ENCODE data around the gene FADS1. TPM values are rescaled to one million over a fixed set of nuclear protein-coding genes. Genes with fewer than 3 reads are reported as not detected.

The FADS1 gene
- total RNA-seq, 2 experiments from 2014 or later = not detected

GRCh38 chr11:61840371-61840770, 23.6 kb upstream of the FADS1 start:
- no peak overlapping the region for H3K27ac ChIP-seq (ENCODE audit: low read depth, low read length, poor library complexity, severe bottlenecking)
- no TSS peak for BruUV-seq (replicated peaks)
- H4K20me1 ChIP-seq (ENCODE audit: insufficient read depth, low read length) = no peaks in the 10 kb centered on the region
- no peak overlapping the region for H3K4me2 ChIP-seq (ENCODE audit: low read length)
- CTCF ChIA-PET (ENCODE audit: unreplicated experiment) = no interaction called here
- intact Hi-C loops (cut with micrococcal nuclease; ENCODE audit: unreplicated experiment) = no loop called here
- no peaks in the 10 kb centered on the region for H3K9me3 ChIP-seq (ENCODE audit: low read length)
- H3K36me3 ChIP-seq (ENCODE audit: insufficient read depth, low read length) = no peaks in the 10 kb centered on the region
- H3K79me2 ChIP-seq (ENCODE audit: insufficient read depth, low read depth, low read length) = no peaks in the 10 kb centered on the region
- H2AFZ ChIP-seq (ENCODE audit: low read length) = no peak overlapping the region
- DNase-seq (ENCODE audit: low spot score) = no peak
- H3K4me3 ChIP-seq (ENCODE audit: low read depth, low read length, poor library complexity, severe bottlenecking) = no peak overlapping the region
- TF ChIP-seq EZH2phosphoT487 (IDR thresholded peaks at IDR 0.05; ENCODE audit: borderline replicate concordance, low read depth, low read length) (no peak), CTCF (conservative IDR thresholded peaks at IDR 0.05; ENCODE audit: low read length) (no peak)
- H3K4me1 ChIP-seq (ENCODE audit: insufficient read depth, low read length, poor library complexity, severe bottlenecking) = peaks cover 7% of the 10 kb centered on the region
- no peaks in the 10 kb centered on the region for H3K9me2 ChIP-seq (ENCODE audit: insufficient read depth, low read length)
- POLR2A ChIA-PET = no interaction called here

DNA sequence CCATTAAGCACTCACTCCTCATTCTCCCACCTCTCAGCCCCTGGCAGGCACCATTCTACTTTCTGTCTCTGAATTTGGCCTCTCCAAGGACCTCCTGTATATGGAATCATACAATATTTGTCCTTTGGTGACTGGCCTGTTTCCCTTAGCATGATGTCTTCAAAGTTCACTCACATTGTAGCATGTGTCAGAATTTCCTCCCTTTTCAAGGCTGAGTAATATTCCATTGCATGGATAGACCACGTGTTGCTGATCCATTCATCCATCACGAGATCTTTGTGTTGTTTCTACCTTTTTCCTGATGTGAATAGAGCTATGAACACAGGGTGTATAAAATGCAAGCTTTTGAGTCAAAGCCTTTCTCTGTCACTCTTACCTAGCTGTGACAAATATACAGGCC, 22.9 kb upstream of the FADS1 start:
- no peak overlapping the region for H3K4me2 ChIP-seq (ENCODE audit: low read length)
- H3K27ac ChIP-seq (ENCODE audit: low read depth, low read length, poor library complexity, severe bottlenecking) = no peak overlapping the region
- H3K9me3 ChIP-seq (ENCODE audit: low read length) = no peaks in the 10 kb centered on the region
- no TSS peak for BruUV-seq (replicated peaks)
- intact Hi-C loops (cut with micrococcal nuclease; ENCODE audit: unreplicated experiment) = no loop called here
- H4K20me1 ChIP-seq (ENCODE audit: insufficient read depth, low read length) = no peaks in the 10 kb centered on the region
- H3K36me3 ChIP-seq (ENCODE audit: insufficient read depth, low read length) = no peaks in the 10 kb centered on the region
- H2AFZ ChIP-seq (ENCODE audit: low read length) = no peak overlapping the region
- H3K4me3 ChIP-seq (ENCODE audit: low read depth, low read length, poor library complexity, severe bottlenecking) = no peak overlapping the region
- peaks cover 13% of the 10 kb centered on the region for H3K4me1 ChIP-seq (ENCODE audit: insufficient read depth, low read length, poor library complexity, severe bottlenecking)
- no peaks in the 10 kb centered on the region for H3K79me2 ChIP-seq (ENCODE audit: insufficient read depth, low read depth, low read length)
- no peaks in the 10 kb centered on the region for H3K9me2 ChIP-seq (ENCODE audit: insufficient read depth, low read length)
- no peak for TF ChIP-seq CTCF (conservative IDR thresholded peaks at IDR 0.05; ENCODE audit: low read length)
- no peak for TF ChIP-seq EZH2phosphoT487 (IDR thresholded peaks at IDR 0.05; ENCODE audit: borderline replicate concordance, low read depth, low read length)
- DNase-seq (ENCODE audit: low spot score) = no peak
- POLR2A ChIA-PET = no interaction called here
- CTCF ChIA-PET (ENCODE audit: unreplicated experiment) = no interaction called here

DNA sequence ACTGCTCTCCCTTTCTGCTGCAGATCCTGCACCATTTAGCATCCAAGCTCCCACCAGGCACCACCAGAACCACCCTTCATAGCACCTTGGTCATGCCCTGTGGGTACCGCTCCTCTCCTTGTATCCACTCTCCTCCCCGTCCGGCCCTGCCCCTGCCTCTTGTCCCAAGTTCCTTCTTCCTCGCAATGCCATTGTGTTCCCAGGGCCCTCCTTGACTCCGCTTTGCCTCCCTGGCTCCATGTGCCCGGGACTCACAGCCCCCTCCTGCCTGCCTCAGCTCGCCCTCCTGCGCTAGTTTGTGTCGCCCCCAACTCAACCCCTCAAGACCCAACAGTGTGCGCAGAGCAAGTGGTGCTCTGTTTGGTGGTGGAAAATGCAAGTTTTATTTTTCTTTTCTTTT, 22.1 kb upstream of the FADS1 start:
- H3K4me2 ChIP-seq (ENCODE audit: low read length) = no peak overlapping the region
- H3K36me3 ChIP-seq (ENCODE audit: insufficient read depth, low read length) = no peaks in the 10 kb centered on the region
- H2AFZ ChIP-seq (ENCODE audit: low read length) = no peak overlapping the region
- H3K9me2 ChIP-seq (ENCODE audit: insufficient read depth, low read length) = no peaks in the 10 kb centered on the region
- H3K4me1 ChIP-seq (ENCODE audit: insufficient read depth, low read length, poor library complexity, severe bottlenecking) = peaks cover 21% of the 10 kb centered on the region
- intact Hi-C loops (cut with micrococcal nuclease; ENCODE audit: unreplicated experiment) = no loop called here
- no TSS peak for BruUV-seq (replicated peaks)
- H3K9me3 ChIP-seq (ENCODE audit: low read length) = no peaks in the 10 kb centered on the region
- TF ChIP-seq EZH2phosphoT487 (IDR thresholded peaks at IDR 0.05; ENCODE audit: borderline replicate concordance, low read depth, low read length) = no peak
- TF ChIP-seq CTCF (conservative IDR thresholded peaks at IDR 0.05; ENCODE audit: low read length) = no peak
- no peaks in the 10 kb centered on the region for H3K79me2 ChIP-seq (ENCODE audit: insufficient read depth, low read depth, low read length)
- H4K20me1 ChIP-seq (ENCODE audit: insufficient read depth, low read length) = no peaks in the 10 kb centered on the region
- CTCF ChIA-PET (ENCODE audit: unreplicated experiment) = no interaction called here
- no peak overlapping the region for H3K4me3 ChIP-seq (ENCODE audit: low read depth, low read length, poor library complexity, severe bottlenecking)
- POLR2A ChIA-PET = no interaction called here
- no peak overlapping the region for H3K27ac ChIP-seq (ENCODE audit: low read depth, low read length, poor library complexity, severe bottlenecking)
- no peak for DNase-seq (ENCODE audit: low spot score)

All from OCI-LY7 (cell line).